OCI-LY7 (cell line): ENCODE results near the gene LMO4.

Experiments used
- EZH2phosphoT487 ChIP-seq: fragments of 200-600 bp; sonication (generic); IDR thresholded peaks from 2 replicates; pipeline ENCODE4 v1.6.1; 2018; ENCODE audit warnings: low read depth, borderline replicate concordance, mild to moderate bottlenecking, mixed run types, antibody characterized with exemption, low read length, moderate library complexity, mixed read lengths
- TF ChIP-seq, protein P1 (sequence below): fragments of 200-600 bp; sonication (generic); conservative IDR thresholded peaks from 2 replicates; pipeline ENCODE4 v1.5.1; 2014; ENCODE audit warnings: mild to moderate bottlenecking, antibody characterized with exemption, low read length, moderate library complexity, mixed read lengths

DNA sequence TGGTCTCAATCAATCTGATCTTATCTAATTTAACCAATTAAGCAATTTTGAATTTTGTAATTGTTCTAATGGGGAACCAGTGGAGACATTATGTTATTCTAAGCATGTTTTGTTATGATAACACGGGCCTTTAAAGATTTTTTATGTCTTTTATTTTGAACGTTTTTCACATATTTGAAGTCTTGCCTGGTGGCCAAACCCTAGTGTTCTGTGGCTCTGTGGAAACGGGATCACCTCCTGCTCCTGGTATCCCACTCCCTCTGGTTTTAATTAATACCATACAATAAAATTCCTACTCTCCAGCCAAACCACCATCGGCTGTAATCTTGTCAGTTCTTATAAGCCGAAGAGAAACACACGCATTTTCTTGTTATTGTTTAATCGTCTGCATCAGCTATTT, 22.9 kb upstream of the LMO4 start:
- TF ChIP-seq, protein P1, sequence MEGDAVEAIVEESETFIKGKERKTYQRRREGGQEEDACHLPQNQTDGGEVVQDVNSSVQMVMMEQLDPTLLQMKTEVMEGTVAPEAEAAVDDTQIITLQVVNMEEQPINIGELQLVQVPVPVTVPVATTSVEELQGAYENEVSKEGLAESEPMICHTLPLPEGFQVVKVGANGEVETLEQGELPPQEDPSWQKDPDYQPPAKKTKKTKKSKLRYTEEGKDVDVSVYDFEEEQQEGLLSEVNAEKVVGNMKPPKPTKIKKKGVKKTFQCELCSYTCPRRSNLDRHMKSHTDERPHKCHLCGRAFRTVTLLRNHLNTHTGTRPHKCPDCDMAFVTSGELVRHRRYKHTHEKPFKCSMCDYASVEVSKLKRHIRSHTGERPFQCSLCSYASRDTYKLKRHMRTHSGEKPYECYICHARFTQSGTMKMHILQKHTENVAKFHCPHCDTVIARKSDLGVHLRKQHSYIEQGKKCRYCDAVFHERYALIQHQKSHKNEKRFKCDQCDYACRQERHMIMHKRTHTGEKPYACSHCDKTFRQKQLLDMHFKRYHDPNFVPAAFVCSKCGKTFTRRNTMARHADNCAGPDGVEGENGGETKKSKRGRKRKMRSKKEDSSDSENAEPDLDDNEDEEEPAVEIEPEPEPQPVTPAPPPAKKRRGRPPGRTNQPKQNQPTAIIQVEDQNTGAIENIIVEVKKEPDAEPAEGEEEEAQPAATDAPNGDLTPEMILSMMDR = no peak
- TF ChIP-seq EZH2phosphoT487 = no peak
